K562 (cell line): ENCODE measurements around the gene GIPR. TPM values are rescaled to one million over a fixed set of nuclear protein-coding genes. Genes with fewer than 3 reads are reported as not detected.
A peak's percentile ranks its signal among the peaks of the same experiment; 100 is the strongest.

ENCODE experiments used
- ARID1B ChIP-seq: fragments of 450-650 bp; IDR thresholded peaks from 2 replicates; pipeline ENCODE4 v1.6.1; 2016; ENCODE audit warnings: antibody characterized with exemption, mild to moderate bottlenecking, inconsistent platforms
- DNMT1 ChIP-seq: fragments of 450-650 bp; IDR thresholded peaks from 2 replicates; pipeline ENCODE4 v1.6.1; 2016; ENCODE audit warnings: antibody characterized with exemption, mild to moderate bottlenecking
- EP400 ChIP-seq: fragments of 450-650 bp; IDR thresholded peaks from 2 replicates; pipeline ENCODE4 v1.6.1; 2017; ENCODE audit warnings: antibody characterized with exemption, mild to moderate bottlenecking, moderate library complexity
- HDAC1 ChIP-seq, 2 experiments: fragments of 450-650 bp; IDR thresholded peaks; 2 replicates each; pipeline ENCODE4 v1.6.1; 2016 to 2017; ENCODE audit warnings: inconsistent platforms in 1 of 2, mild to moderate bottlenecking in 1 of 2, moderate library complexity in 1 of 2
- HNRNPLL ChIP-seq: fragments of 200-400 bp; formaldehyde crosslinking; IDR thresholded peaks from 2 replicates; pipeline ENCODE4 v1.6.1; 2017; ENCODE audit warnings: low read length, low read depth, mild to moderate bottlenecking; ENCODE audit not compliant: poor library complexity, severe bottlenecking
- MTA2 ChIP-seq: fragments of 450-650 bp; IDR thresholded peaks from 2 replicates; pipeline ENCODE4 v1.6.1; 2016; ENCODE audit warnings: low read depth
- RB1 ChIP-seq: fragments of 450-650 bp; IDR thresholded peaks from 2 replicates; pipeline ENCODE4 v1.6.1; 2017; ENCODE audit warnings: low read depth, mild to moderate bottlenecking
- TEAD1 ChIP-seq, 2 experiments: fragments of 450-650 bp in 1 of 2; sonication (generic) in 1 of 2; formaldehyde crosslinking; IDR thresholded peaks; 2 replicates each; pipeline versions ENCODE4 v1.4.0 to v1.8.0; 2020 to 2022; ENCODE audit warnings: mild to moderate bottlenecking in 2 of 2, missing genetic modification reagents in 1 of 2
- ZNF766 ChIP-seq: fragments of 200-800 bp; sonication (Bioruptor generic); conservative IDR thresholded peaks from 2 replicates; pipeline ENCODE4 v1.6.1; 2016; ENCODE audit warnings: missing genetic modification characterization, missing compliant biosample characterization
- polyA plus RNA-seq, 8 experiments: library from polyadenylated mRNA; depleted of rRNA in 4 of 8; stranded (reverse) in 5 of 8; unstranded in 3 of 8; fragments of >200 nt; fragmentation: Nextera tagmentation in 2 of 8; fragmentation: Illumina TruSeq in 1 of 8; extraction: Ambion mirVana in 2 of 8; extraction: Trizol in 1 of 8; gene quantifications; 2 replicates each; pipeline versions ENCODE4 v1.2.1 to v1.2.3, GENCODE V29; 2011 to 2014; ENCODE audit warnings: inconsistent platforms in 1 of 8, missing spikeins in 1 of 8
- total RNA-seq, 7 experiments: library from RNA; depleted of rRNA in 6 of 7; stranded (reverse); fragments of >200 nt in 6 of 7; fragmentation: Illumina TruSeq in 2 of 7; extraction: Trizol in 2 of 7; gene quantifications; 2 replicates each; pipeline versions ENCODE4 v1.2.1 to v1.2.3, GENCODE V29; 2011 to 2021; ENCODE audit warnings: low replicate concordance in 1 of 7
- TF ChIP-seq, protein P1 (sequence below): fragments of 450-650 bp; IDR thresholded peaks from 2 replicates; pipeline ENCODE4 v1.7.1; 2018; ENCODE audit warnings: mild to moderate bottlenecking, low read depth; ENCODE audit not compliant: partially characterized antibody
- TF ChIP-seq, protein P2 (sequence below): fragments of 450-650 bp; IDR thresholded peaks from 2 replicates; pipeline ENCODE4 v1.6.1; 2014; ENCODE audit warnings: low read depth, mild to moderate bottlenecking, moderate library complexity, borderline replicate concordance
- TF ChIP-seq, protein P3 (sequence below), 2 experiments: IDR thresholded peaks; 2 replicates each; pipeline ENCODE4 v1.6.1; 2011; ENCODE audit warnings: borderline replicate concordance in 1 of 2, control low read depth in 1 of 2, low read depth in 1 of 2, low read length in 1 of 2, mild to moderate bottlenecking in 1 of 2, mixed read lengths in 1 of 2, moderate library complexity in 1 of 2; ENCODE audit not compliant: insufficient read depth in 1 of 2, insufficient read length in 1 of 2, poor library complexity in 1 of 2, severe bottlenecking in 1 of 2; ENCODE audit errors: extremely low read depth in 1 of 2
- TF ChIP-seq, protein P4 (sequence below), 3 experiments: IDR thresholded peaks in 2 of 3; conservative IDR thresholded peaks in 1 of 3; 2 replicates each; pipeline ENCODE4 v1.5.1; 2011 to 2012; ENCODE audit warnings: low read length in 3 of 3, mild to moderate bottlenecking in 3 of 3, control low read depth in 2 of 3, improper control_type of control experiment in 1 of 3, inconsistent platforms in 1 of 3, low read depth in 1 of 3, mixed read lengths in 1 of 3, moderate library complexity in 1 of 3; ENCODE audit not compliant: insufficient read depth in 2 of 3

GIPR gene
- total and polyA plus RNA-seq, 9 of the 15 experiments (the other 6 are each of a cell fraction or from before 2014, with no cell fraction given), result 2.2 to 26.8 (median 12.7) TPM

DNA sequence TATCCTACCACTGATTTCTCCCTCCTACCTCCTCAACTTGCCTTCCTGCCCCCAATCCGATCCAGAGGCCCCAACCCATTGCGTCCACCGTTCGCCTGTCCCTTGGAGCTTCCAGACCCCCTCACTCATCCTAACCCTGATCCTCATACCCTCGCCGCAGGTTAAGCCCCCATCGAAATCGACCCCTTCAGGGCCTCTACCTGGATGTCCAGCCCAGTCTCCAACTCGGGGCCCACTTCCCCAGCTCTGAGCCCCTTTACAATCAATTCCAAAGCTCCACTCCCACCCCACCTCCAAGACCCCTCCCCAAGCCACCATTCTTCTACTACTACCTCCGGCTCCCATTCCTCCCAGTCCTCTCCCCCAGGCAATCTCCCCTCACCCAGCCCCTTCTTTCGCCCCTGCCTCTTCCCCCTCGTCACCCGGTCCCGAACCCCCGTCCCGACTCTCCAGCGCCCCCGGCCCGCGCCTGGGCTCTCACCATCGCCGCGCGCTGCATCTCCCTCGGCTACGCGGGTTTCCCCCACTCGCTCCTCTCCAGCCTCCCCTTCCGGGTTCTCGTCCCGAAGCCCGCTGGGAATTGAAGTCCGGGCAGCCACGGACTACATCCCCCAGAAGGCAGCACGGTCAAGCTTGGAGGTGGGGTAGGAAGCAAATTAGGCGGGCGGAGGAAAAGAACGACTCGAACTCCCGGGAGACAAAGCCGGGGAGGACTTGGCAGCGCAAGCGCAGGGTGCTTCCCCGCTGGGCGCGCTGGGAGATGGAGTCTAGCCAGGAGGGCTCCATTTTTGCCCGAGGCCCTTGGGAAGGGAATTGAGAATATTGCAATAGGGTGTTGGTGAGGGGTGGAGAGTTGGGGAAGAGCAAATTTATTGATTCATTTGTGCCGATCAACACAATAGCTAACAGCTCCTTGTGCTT is 62.6 kb downstream of the GIPR start, which contains the start of gene FBXO46 (continued):
- TF ChIP-seq HNRNPLL (peak; percentile 48), MTA2 (0 out of 2 replicates have a peak, but pooled peaks have one; percentile 6), DNMT1 (0 out of 2 replicates have a peak, but pooled peaks have one; percentile 26), EP400 (peak; percentile 47), ZNF766 (CRISPR knock-in tag) (peak; percentile 80), HDAC1 (IDR thresholded peaks at IDR 0.05) (peak in 1 of 2 experiments; percentile 88; a peak in 2 of 4 replicates), ARID1B (0 out of 2 replicates have a peak, but pooled peaks have one; percentile 31), TEAD1 (CRISPR knock-in tag; IDR thresholded peaks at IDR 0.05) (peak in 1 of 2 experiments; percentile 27; a peak in 1 of 4 replicates), RB1 (peak; percentile 85)
- TF ChIP-seq, protein P1, sequence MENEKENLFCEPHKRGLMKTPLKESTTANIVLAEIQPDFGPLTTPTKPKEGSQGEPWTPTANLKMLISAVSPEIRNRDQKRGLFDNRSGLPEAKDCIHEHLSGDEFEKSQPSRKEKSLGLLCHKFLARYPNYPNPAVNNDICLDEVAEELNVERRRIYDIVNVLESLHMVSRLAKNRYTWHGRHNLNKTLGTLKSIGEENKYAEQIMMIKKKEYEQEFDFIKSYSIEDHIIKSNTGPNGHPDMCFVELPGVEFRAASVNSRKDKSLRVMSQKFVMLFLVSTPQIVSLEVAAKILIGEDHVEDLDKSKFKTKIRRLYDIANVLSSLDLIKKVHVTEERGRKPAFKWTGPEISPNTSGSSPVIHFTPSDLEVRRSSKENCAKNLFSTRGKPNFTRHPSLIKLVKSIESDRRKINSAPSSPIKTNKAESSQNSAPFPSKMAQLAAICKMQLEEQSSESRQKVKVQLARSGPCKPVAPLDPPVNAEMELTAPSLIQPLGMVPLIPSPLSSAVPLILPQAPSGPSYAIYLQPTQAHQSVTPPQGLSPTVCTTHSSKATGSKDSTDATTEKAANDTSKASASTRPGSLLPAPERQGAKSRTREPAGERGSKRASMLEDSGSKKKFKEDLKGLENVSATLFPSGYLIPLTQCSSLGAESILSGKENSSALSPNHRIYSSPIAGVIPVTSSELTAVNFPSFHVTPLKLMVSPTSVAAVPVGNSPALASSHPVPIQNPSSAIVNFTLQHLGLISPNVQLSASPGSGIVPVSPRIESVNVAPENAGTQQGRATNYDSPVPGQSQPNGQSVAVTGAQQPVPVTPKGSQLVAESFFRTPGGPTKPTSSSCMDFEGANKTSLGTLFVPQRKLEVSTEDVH, result peak; percentile 78
- TF ChIP-seq, protein P2, sequence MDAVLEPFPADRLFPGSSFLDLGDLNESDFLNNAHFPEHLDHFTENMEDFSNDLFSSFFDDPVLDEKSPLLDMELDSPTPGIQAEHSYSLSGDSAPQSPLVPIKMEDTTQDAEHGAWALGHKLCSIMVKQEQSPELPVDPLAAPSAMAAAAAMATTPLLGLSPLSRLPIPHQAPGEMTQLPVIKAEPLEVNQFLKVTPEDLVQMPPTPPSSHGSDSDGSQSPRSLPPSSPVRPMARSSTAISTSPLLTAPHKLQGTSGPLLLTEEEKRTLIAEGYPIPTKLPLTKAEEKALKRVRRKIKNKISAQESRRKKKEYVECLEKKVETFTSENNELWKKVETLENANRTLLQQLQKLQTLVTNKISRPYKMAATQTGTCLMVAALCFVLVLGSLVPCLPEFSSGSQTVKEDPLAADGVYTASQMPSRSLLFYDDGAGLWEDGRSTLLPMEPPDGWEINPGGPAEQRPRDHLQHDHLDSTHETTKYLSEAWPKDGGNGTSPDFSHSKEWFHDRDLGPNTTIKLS, result peak; percentile 98
- TF ChIP-seq, protein P3, sequence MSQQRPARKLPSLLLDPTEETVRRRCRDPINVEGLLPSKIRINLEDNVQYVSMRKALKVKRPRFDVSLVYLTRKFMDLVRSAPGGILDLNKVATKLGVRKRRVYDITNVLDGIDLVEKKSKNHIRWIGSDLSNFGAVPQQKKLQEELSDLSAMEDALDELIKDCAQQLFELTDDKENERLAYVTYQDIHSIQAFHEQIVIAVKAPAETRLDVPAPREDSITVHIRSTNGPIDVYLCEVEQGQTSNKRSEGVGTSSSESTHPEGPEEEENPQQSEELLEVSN (IDR thresholded peaks at IDR 0.05; ENCODE audit: borderline replicate concordance in 1 of 2, extremely low read depth in 1 of 2, insufficient read depth in 1 of 2, insufficient read length in 1 of 2, low read depth in 1 of 2, low read length in 1 of 2, poor library complexity in 1 of 2, severe bottlenecking in 1 of 2), result peak in 1 of 2 experiments; percentile 38
- TF ChIP-seq, protein P4, sequence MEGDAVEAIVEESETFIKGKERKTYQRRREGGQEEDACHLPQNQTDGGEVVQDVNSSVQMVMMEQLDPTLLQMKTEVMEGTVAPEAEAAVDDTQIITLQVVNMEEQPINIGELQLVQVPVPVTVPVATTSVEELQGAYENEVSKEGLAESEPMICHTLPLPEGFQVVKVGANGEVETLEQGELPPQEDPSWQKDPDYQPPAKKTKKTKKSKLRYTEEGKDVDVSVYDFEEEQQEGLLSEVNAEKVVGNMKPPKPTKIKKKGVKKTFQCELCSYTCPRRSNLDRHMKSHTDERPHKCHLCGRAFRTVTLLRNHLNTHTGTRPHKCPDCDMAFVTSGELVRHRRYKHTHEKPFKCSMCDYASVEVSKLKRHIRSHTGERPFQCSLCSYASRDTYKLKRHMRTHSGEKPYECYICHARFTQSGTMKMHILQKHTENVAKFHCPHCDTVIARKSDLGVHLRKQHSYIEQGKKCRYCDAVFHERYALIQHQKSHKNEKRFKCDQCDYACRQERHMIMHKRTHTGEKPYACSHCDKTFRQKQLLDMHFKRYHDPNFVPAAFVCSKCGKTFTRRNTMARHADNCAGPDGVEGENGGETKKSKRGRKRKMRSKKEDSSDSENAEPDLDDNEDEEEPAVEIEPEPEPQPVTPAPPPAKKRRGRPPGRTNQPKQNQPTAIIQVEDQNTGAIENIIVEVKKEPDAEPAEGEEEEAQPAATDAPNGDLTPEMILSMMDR (IDR thresholded peaks at IDR 0.05 in 2 of 3, conservative IDR thresholded peaks at IDR 0.05 in 1 of 3; ENCODE audit: insufficient read depth in 2 of 3, low read depth in 1 of 3, low read length in 3 of 3), result peak in 2 of 3 experiments; percentile 27 to 42; a peak in 4 of 6 replicates
